Right ventricle myocardium inferior (tissue), 1 donor: ENCODE data around the gene NEU4. TPM values are rescaled to one million over a fixed set of nuclear protein-coding genes. Genes with fewer than 3 reads are reported as not detected.

Experiments
- ATAC-seq: fragments of 200-7000 bp; cut with Tn5 transposase; one replicate; pipeline ENCODE4 v1.9.1; 2020; ENCODE audit warnings: mild to moderate bottlenecking, moderate library complexity
- DNase-seq: peaks from one replicate; pipeline ENCODE4 v3.0.0; 2021; ENCODE audit errors: missing footprints
- intact Hi-C: fragments of 100-400 bp; cut with DNase I; formaldehyde crosslinking; loops from one replicate; pipeline ENCODE4 v1.11.0; 2022
- total RNA-seq: library from RNA; stranded (reverse); fragmentation: NEBNext Ultra II Directional; extraction: Animal tissue kit (Norgen Biotek cat#: 25700); gene quantifications from one replicate; pipeline ENCODE4 v1.2.1, GENCODE V29; 2021
- donor health status: DM: no; HTN: yes; CAD: no; lungs with severe emphysema.

Gene NEU4
- total RNA-seq, 1 donor from 2014 or later, result 0.30 TPM

DNA sequence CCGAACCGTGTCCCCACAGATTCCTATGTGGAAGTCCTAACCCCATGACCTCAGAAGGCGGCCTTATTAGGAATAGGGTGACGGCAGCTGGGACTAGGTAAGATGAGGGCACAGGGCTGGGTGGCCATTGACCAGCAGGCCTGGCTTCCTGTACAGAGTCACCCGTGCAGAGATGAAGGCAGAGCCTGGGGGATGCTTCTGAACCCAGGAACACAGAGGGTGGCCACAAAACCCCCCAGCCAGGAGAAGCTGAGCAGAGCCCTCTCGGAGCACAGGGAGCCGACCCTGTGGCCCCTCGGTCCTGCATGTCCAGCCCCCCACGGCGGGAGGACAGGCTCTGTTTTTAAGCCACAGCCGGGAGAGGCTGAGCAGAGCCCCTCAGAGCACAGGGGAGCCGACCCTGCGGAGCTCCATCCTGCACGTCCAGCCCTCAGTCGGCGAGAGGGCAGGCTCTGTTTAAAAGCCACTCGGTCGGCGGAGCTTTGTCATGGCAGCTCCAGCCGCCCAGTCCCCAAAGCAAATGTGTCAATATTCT lies 47.0 kb downstream of the NEU4 start:
- intact Hi-C loops, result no loop called here
- DNase-seq (peak; percentile 58), ATAC-seq (no peak)

DNA sequence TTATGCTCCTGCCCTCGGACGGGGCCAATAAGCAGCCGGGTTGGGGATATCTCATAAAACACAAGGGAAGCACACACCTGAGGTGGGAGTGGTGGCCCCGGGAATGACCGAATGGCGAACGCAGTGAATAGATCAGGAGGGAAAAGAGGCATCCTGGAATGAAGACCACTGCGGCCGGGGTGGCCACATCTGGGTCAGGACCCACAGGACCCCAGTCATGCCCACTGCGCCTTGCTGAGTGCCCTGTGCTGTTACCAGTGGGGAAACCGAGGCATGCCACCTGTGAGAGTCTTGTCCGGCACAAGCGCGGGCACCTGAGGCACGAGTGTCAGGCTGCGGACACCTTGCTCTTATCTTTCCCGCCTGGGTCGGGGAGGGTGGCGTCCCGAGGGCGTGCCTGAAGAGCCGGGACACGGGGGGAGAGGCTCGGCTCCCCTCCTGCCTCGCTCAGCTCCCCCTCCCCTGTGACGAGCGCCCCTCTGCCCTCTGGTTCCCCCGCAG lies 48.1 kb downstream of the NEU4 start:
- intact Hi-C loops, result no loop called here
- ATAC-seq (no peak), DNase-seq (peak; percentile 34)

DNA sequence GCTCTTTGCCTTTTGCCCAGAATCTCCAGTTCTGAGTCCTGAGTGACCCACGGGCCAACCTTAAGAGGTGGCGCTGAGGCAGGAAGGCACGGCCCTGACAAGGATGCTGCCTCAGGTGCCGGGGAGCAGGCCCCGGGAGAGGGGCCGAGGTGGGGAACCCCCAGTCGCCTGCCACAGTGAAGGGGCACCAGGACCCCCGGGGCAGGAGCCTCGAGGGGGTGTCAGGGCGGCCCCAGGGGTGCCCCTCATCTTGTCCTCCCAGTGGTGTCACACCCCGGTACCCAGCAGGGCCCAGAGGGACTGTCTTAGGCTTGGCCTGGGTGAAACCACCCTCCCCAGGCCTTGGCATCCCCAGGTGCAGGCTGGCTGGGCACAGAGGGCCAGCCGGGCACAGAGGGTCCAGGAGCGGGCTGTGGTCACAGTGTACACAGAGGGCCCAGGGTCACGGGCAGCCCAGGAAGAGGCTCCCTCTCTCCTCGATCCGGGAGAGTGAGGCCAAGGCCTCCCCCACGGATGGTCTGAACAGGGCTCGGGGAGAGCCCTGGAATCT lies 48.7 kb downstream of the NEU4 start:
- ATAC-seq (no peak), DNase-seq (peak; percentile 59)
- intact Hi-C loops, result no loop called here

DNA sequence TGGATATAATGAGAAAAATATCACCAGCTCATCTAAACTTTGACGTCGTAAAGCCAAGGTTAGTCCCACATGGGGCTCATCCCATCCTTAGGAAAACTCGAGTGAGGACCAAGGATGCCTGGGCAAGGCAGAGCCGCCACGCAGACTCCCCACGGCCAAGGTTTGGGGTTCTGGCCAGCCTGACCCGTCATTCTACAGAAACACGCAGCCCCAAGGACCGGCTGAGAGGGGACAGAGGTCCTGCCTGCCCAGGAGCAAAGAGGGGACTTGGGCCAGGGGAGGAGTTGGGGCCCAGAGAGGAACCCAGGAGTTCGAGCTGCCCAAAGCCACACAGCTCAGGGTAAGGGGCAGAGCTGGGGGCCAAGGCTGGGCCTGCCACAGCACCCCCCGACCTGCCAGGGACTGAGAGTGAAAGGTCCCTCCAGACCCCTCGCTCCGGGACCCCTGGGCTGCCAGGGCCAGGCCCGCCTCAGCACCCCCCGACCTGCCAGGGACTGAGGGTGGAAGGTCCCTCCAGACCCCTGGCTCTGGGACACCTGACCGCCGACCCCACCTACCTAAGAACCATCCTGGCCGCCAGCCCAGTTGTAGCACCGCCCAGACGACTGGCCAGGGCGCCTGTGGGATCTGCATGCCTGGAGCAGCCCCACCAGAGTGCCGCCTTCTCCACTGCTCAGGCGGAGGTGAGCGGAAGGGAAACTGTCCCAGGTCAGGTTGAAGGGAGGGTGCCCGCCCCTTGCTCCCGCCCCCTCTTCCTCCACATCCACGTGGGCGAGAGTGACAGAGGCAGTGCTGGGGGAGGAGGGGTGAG lies 49.4 kb downstream of the NEU4 start, which contains the start of gene PDCD1:
PDCD1 (minus strand) TSS at position 689 of the 811 bp plus-strand sequence; CDS start at position 633, 56 bp downstream.
- intact Hi-C loops, result no loop called here
- ATAC-seq (peak; percentile 3), DNase-seq (peak; percentile 63)

DNA sequence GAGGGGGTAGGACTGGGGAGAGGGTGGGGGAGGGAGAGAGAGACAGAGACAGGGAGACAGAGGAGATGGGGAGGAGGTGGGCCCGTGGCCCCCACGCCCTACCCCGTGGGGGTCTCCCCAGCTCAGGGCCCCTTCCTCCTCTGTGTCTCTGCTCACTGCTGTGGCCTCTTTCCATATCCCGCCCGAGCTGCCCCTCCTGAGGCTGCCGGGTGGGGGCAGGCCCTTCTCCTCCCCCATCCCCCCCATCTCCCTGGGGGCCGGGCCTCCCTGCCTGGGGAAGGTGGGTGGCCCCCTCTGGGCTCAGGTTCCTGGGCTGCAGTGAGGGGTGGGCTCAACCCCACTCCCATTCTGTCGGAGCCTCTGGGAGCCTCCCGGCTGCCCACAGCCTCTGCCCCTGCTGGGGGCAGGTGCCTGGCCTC lies 50.0 kb downstream of the NEU4 start:
- no peak for DNase-seq
- intact Hi-C loops, result no loop called here
- ATAC-seq, result no peak

DNA sequence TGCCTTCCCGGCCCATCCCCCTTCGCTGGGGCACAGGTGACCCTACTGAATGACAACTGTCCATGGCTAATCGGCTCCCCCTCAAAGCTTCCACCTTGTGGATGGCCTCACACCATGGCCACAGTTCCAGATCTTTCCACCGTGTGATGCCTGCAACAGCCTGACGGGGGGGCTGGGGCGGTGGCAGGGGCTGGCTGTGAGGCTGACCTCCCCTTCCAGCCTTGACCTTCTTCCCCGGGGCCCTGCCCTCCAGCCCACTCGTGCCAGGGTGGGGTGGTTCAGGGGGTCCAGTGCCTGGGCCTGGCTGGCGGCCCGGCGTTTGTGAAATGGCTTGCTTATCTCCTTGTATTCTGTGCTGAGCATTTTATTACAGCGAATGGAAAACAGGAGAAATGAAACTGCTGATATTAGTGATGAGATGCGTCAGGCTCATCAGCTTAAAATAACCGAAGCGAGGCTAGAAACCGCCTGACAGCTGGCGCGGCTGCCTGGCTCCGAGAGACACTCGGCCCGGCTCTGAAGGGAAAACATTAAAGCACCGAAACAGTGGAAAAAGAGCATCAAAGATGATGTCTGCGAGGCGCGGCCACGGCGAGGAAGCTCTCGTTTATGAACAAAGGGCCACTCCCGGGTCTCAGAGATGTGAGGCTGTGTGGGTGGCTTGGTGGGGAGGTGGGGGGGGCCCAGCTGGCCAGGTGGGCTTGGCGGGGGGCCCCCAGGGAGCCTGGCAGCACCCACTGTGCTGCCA lies 50.6 kb downstream of the NEU4 start:
- DNase-seq, result peak; percentile 80
- intact Hi-C loops, result no loop called here
- peak; percentile 56 for ATAC-seq

DNA sequence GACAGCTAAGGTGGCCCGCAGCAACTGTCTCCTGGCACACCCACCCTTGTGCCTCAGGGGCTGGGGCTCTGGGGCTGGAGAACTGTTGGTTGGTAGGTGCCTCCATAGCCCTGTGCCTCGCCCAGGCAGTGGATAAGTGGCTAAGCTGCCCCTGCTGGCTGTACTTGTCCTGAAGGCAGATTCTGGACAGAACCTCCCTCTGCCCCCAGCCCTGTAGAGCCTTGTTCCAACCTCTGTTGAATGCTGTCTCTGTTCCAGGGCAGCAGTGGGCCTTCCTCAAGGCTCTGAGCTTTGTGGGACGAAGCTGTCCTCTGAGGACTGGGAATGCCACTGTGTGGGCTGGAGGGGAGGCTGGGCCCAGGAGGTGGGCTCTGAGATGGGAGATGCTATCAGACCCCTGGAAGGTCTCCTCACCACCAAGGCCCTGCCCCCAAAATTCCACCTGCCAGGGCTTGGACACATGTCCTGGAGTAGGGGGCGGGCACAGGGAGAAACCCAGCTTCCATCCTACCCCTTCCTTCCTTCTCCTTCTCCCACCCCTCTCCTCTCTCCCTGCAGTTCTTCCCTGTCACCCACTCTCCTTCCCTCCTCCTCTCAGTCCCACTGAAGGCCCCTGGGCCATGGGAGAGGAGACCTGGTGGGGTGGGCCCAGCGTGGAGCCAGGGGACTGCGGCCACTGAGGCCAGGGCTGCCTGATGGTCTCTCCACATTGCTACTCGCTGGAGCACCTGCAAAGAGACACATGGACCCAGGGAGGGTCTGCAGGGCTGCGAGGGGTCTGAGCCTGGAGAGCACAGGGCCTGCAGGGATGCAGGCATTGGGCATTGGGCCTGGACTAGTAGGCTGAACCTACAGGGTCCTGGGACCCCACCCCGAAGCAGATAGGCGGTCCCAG lies 51.4 kb downstream of the NEU4 start:
- intact Hi-C loops, result no loop called here
- DNase-seq (peak; percentile 66), ATAC-seq (peak; percentile 43)

DNA sequence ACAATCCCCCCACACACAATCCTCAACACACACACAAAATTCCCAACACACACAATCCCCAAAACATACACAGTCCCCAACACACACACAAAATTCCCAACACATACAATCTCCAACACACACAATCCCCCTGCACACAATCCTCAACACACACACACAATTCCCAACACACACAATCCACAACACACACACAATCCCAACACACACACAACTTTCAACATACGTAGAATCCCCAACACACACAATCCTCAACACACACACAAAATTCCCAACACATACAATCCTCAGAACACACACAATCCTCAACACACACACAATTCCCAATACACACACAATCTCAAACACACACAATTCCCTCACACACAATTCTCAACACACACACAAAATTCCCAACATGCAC lies 52.3 kb downstream of the NEU4 start:
- no peak for DNase-seq
- intact Hi-C loops, result no loop called here
- ATAC-seq, result no peak

DNA sequence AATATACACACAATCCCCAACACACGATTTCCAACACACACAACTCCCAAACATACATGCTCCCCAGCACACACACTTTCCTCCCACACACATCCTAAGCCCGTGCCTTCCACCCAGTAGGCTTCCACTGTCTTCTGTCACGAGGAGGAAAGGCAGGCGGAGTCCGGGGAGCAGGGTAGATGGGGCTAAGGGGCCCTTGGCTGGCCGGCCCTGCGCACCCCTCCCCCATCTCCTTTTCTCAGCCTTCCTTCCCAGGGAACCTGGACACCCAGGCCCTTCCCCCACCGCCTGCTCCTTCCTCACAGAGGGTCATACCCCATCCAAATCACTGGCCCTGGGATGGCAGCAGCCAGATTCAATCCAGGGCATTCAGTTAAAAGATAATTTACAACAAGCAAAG lies 53.1 kb downstream of the NEU4 start:
- no peak for ATAC-seq
- intact Hi-C loops, result no loop called here
- no peak for DNase-seq

DNA sequence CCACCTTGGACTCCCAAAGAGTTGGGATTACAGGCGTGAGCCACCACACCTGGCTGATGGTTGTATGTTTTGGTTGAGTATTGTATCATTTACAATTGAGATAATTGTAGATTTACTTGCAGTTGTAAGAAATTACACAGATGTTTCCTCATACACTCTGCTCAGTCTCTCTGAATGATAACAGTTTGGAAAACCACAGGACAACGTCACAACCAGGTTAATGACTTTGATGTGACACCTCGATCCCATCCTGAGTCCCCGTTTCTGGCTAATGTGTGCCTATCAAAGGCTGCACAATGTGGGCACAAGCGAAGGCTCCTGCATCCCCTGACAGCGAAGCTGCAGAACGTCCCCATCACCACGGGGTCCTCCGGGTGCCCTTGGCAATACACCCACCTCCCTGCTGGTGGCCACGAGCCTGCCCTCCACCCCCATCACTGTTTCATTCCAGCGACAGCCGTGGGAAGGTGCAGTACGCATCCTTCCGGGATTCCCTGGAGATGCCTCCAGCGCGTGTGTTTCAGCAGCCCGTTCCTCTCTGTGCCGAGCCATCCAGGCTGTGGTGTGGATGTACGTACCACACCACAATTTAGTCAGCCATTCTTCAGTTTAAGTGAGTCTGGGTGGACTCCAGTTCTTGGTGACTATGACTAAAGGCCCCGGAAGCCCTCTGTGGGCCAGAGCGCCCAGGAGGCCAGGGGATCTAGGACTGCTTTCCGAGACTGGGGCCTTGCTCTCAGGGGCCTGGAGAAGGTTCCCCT lies 54.0 kb downstream of the NEU4 start:
- ATAC-seq, result no peak
- peak; percentile 37 for DNase-seq
- intact Hi-C loops, result no loop called here

DNA sequence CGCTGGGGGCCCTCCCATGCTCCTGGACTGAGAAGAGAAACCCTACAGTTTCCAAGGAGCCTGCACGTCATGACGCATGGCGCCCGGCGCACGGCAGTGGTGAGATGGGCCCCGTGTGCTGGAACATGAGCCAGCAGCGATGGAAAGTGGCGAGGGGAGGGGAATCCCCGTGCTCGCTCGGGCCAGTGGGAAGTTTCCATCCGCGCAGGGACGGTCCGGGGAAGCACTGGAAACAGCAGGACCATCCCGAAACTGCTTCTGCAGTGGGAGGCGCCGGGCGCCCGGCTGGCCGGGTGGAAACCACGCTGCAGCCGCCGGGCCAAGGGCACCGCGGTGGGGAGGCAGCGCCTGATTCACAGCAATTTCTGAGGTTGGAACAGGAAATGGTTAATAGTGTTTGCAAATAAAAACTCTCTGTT lies 54.6 kb downstream of the NEU4 start:
- intact Hi-C loops, result no loop called here
- DNase-seq (peak; percentile 70), ATAC-seq (no peak)

DNA sequence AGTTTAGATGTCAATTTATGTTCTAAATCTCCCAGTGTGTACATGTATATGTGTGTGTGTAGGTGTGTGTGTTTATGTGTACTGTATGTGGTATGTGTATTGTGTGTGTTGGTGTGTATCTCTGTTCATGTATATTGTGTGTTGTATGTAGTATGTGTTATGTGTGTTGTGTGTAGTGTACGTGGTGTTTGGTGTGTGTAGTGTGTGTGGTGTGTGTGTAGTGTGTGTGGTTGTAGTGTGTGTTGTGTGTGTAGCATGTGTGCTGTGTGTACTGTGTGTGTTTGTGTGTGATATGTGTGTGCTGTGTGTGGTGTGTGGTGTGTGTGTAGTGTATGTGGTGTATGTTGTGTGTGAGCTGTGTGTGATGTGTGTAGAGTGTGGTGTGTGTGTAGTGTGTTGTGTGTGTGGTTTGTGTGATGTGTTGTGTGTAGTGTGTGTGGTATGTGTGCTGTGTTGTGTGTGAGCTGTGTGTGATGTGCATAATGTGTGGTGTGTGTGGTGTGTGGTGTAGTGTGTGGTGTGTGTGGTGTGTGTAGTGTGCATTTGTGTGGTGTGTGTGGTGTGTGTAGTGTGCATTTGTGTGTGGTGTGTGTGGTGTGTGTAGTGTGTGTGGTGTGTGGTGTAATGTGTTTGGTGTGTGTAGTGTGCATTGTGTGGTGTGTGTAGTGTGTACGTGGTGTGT lies 55.3 kb downstream of the NEU4 start:
- no peak for ATAC-seq
- no peak for DNase-seq
- intact Hi-C loops, result no loop called here

DNA sequence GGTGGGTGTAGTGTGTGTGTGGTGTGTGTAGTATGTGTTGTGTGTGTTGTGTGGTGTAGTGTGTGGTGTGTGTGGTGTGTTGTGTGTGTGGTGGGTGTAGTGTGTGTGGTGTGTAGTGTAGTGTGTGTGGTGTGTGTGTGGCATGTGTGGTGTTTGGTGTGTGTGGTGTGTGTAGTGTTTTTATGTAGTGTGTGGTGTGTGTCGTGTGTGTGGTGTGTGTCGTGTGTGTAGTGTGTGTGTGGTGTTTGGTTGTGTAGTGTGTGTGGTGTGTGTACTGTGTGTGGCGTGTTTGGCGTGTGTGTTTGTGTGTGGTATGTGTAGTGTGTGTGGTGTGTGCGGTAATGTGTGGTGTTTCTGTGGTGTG lies 55.8 kb downstream of the NEU4 start:
- intact Hi-C loops, result no loop called here
- DNase-seq (no peak), ATAC-seq (no peak)

DNA sequence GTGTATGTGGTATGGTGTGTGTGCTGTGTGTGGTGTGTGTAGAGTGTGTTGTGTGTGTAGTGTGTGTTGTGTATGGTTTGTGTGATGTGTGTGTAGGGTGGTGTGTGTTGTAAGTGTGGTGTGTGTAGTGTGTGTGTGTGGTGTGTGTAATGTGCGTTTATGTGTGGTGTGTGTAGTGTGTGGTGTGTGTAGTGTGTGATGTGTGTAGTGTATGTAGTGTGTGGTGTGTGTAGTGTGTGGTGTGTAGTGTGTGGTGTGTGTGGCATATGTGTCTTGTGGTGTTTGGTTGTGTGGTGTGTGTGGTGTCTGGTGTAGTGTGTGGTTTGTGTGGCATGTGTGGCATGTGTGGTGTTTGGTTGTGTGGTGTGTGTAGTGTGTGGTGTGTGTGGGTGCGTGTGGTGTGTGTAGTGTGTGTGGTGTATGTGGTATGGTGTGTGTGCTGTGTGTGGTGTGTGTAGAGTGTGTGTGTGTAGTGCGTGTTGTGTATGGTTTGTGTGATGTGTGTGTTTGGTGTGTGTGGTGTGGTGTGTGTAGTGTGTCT lies 56.5 kb downstream of the NEU4 start:
- DNase-seq, result peak; percentile 11
- intact Hi-C loops, result no loop called here
- ATAC-seq, result no peak

DNA sequence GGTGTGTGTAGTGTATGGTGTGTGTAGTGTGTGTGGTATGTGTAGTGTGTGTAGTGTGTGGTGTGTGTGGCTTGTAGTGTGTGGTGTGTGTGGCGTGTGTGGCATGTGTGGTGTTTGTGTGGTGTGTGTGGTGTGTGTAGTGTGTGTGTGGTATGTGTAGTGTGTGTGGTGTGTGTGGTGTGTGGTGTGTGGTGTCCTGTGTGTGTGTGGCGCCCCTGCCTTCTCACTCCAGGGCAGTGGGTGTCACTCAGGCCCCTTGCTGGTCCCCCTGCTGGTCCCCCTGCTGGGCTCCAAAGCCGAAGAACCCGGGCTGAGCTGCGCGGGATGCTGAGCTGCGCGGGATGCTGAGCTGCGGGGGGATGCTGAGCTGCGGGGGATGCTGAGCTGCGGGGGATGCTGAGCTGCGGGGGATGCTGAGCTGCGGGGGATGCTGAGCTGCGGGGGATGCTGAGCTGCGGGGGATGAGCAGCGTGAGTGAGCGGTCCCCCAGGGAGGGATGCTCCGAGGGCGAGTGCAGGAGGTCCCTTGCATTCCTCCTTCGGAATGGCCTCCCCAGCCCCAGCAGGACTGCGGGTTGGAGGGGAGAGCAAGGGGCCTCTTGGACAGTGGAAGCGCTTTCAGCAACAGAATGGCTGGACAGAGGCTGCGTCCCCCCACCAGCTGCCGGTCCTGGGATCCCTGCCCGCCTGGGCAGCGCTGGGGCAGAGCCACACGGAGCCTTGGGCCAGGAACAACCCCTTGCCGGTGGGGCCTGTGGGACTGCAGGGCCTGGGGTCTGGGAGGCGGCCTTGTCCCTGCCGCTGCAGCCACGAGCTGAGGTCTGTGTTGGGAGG lies 57.2 kb downstream of the NEU4 start:
- intact Hi-C loops, result no loop called here
- ATAC-seq (no peak), DNase-seq (peak; percentile 59)
